Suprapubic skin (tissue), 4 donors: Measurements from ENCODE around the gene SCAPER. TPM values are rescaled to one million over a fixed set of nuclear protein-coding genes. Genes with fewer than 3 reads are reported as not detected.
"Not testable (repeated sequence)": the region's sequence is repeated elsewhere in the genome, so short reads cannot be mapped to it uniquely, and the experiment has no call there.

Experiments
- DNase-seq, 2 donors: peaks; one replicate each; pipeline ENCODE4 v3.0.0-alpha.2; 2019; ENCODE audit warnings: low spot score in 2 of 2
- H3K27ac ChIP-seq: fragments of 200-600 bp; sonication (generic); one replicate; pipeline ENCODE4 v1.5.1; 2019
- H3K27me3 ChIP-seq: fragments of 200-600 bp; sonication (generic); one replicate; pipeline ENCODE4 v1.5.1; 2019
- H3K36me3 ChIP-seq: fragments of 200-600 bp; sonication (generic); one replicate; pipeline ENCODE4 v1.5.1; 2019
- H3K4me1 ChIP-seq: fragments of 200-600 bp; sonication (generic); one replicate; pipeline ENCODE4 v1.5.1; 2019
- H3K4me3 ChIP-seq: fragments of 200-600 bp; sonication (generic); one replicate; pipeline ENCODE4 v1.5.1; 2019; ENCODE audit warnings: mild to moderate bottlenecking
- H3K9me3 ChIP-seq: fragments of 200-600 bp; sonication (generic); one replicate; pipeline ENCODE4 v1.5.1; 2019
- EP300 ChIP-seq: sonication (generic); formaldehyde crosslinking; IDR thresholded peaks from one replicate; pipeline ENCODE4 v1.6.1; 2017; ENCODE audit warnings: antibody characterized with exemption
- POLR2A ChIP-seq, 2 donors: fragments of 450-650 bp; IDR thresholded peaks; one replicate each; pipeline ENCODE4 v1.6.1; 2017; ENCODE audit warnings: antibody characterized with exemption in 2 of 2, mild to moderate bottlenecking in 2 of 2, moderate library complexity in 2 of 2
- POLR2AphosphoS5 ChIP-seq, 3 donors: sonication (generic); formaldehyde crosslinking; IDR thresholded peaks; one replicate each; pipeline ENCODE4 v1.6.1; 2017; ENCODE audit warnings: antibody characterized with exemption in 3 of 3
- WGBS: methylation state at CpG from one replicate; pipeline ENCODE4 v1.1.5; 2018; 5-methylcytosine and 5-hydroxymethylcytosine counted together
- total RNA-seq, 4 donors: library from RNA; depleted of rRNA; stranded (reverse); fragments of >200 nt; gene quantifications; one replicate each; pipeline ENCODE4 v1.1.0, GENCODE V29; 2016
- TF ChIP-seq, protein P1 (sequence below), 2 donors: fragments of 200-600 bp in 1 of 2; fragments of 450-650 bp in 1 of 2; sonication (generic) in 1 of 2; IDR thresholded peaks; one replicate each; pipeline ENCODE4 v1.5.1; 2016 to 2019; ENCODE audit warnings: antibody characterized with exemption in 2 of 2, mild to moderate bottlenecking in 1 of 2, moderate library complexity in 1 of 2

The SCAPER gene
- total RNA-seq, 4 donors from 2014 or later: 26.3 to 61.4 (median 37.3) TPM

DNA sequence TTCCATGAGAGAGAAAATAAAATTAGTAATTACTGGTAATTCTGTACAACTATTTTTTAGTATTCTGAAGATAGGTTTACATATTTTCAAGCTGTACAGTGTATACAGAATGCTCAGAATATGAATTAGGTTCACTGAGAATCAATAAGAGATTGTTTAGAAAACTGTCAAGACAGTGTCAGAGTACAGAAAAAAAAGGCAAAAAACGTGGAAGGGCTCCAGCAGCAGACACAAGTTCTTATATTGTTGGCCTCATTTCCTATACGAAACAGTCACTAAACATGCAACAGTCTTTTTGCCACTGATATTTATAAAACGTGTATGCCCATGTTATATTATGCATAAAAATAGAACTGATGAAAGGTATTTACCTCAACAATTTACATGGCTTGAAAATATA lies 464.7 kb downstream of the SCAPER start:
- Histone ChIP-seq H3K4me1 (no peaks in the 10 kb centered on the region), H3K9me3 (no peaks in the 10 kb centered on the region), H3K27ac (no peak overlapping the region), H3K4me3 (no peak overlapping the region), H3K27me3 (no peaks in the 10 kb centered on the region), H3K36me3 (no peaks in the 10 kb centered on the region)
- WGBS: 62% methylated on average over 3 of the region's 3 CpGs
- TF ChIP-seq, protein P1, sequence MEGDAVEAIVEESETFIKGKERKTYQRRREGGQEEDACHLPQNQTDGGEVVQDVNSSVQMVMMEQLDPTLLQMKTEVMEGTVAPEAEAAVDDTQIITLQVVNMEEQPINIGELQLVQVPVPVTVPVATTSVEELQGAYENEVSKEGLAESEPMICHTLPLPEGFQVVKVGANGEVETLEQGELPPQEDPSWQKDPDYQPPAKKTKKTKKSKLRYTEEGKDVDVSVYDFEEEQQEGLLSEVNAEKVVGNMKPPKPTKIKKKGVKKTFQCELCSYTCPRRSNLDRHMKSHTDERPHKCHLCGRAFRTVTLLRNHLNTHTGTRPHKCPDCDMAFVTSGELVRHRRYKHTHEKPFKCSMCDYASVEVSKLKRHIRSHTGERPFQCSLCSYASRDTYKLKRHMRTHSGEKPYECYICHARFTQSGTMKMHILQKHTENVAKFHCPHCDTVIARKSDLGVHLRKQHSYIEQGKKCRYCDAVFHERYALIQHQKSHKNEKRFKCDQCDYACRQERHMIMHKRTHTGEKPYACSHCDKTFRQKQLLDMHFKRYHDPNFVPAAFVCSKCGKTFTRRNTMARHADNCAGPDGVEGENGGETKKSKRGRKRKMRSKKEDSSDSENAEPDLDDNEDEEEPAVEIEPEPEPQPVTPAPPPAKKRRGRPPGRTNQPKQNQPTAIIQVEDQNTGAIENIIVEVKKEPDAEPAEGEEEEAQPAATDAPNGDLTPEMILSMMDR (IDR thresholded peaks at IDR 0.05): no peak
- TF ChIP-seq EP300 (no peak), POLR2A (IDR thresholded peaks at IDR 0.05) (no peak), POLR2AphosphoS5 (IDR thresholded peaks at IDR 0.05) (no peak)
- no peak for DNase-seq

DNA sequence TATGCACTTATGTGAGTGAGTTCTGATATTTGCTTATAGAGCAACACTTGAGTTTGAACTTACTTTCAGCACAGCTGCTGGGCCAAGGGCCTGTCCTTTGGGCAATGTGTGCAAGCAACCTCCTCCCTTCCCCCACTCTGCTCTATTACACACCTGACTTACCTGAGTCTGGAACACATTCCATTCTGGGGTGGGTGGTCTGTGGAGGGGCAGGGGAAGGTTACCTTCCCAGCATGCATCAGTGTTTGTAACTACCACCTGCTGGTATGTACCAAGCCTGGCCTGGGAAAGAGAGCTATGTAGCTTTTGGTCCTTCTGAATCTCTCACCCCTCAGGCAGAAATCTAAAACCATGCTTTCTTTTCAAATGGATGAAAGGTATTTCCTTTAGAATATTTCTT lies 465.6 kb downstream of the SCAPER start:
- Histone ChIP-seq H3K27me3 (no peaks in the 10 kb centered on the region), H3K36me3 (no peaks in the 10 kb centered on the region), H3K4me3 (no peak overlapping the region), H3K4me1 (no peaks in the 10 kb centered on the region), H3K27ac (no peak overlapping the region), H3K9me3 (no peaks in the 10 kb centered on the region)
- no peak for DNase-seq
- TF ChIP-seq POLR2A (IDR thresholded peaks at IDR 0.05) (no peak), EP300 (no peak), POLR2AphosphoS5 (IDR thresholded peaks at IDR 0.05) (no peak)
- TF ChIP-seq, protein P1 (IDR thresholded peaks at IDR 0.05): no peak

DNA sequence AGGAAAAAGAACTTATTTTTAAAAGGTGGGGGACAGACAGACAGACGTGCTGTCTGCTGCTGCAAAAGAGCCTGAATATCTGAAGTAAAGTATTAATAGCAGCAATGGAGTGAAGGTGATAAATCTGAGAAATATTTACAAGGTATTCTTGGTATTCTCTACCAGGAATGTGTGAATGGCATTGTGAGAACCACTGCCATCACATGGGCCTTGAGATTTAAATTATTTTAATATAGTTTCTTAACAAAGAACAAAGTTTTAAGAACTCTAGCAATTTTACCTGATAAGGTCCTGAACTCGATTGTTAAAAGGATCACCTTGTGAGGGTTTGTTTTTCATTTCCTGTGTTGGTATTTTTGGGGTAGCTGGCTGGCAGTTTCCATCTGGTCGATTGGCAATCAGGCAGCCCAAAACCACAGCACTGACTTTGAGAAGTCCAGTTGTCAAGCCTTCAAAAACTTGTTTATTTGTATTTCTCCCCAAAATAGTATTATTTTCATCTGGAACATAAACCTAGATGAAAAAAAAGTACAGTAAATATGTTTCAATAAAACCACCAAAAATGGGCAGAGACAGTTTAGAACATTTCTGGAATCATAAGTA lies 471.2 kb downstream of the SCAPER start:
- 41% methylated on average over 3 of the region's 3 CpGs for WGBS
- H3K4me1 ChIP-seq: no peaks in the 10 kb centered on the region
- no peaks in the 10 kb centered on the region for H3K27me3 ChIP-seq
- H3K27ac ChIP-seq: no peak overlapping the region
- H3K9me3 ChIP-seq: no peaks in the 10 kb centered on the region
- no peak overlapping the region for H3K4me3 ChIP-seq
- peaks cover 23% of the 10 kb centered on the region for H3K36me3 ChIP-seq
- no peak for DNase-seq
- TF ChIP-seq POLR2A (IDR thresholded peaks at IDR 0.05) (no peak), POLR2AphosphoS5 (IDR thresholded peaks at IDR 0.05) (no peak), EP300 (no peak)
- TF ChIP-seq, protein P1 (IDR thresholded peaks at IDR 0.05): no peak

DNA sequence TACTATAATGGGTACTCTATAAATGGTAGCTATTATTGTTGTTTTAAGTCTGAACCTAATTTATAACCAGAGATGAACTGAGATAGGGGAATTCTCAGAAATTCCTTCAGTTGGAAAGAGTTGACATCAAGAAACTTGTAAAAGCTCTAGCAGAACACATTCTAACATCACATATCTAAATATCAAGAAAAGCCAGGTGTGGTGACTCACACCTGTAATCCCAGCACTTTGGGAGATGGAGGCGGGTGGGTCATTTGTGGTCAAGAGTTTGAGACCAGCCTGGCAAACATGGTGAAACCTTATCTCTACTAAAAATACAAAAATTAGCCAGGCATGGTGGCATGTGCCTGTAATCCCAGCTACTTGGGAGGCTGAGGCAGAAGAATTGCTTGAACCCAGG lies 472.1 kb downstream of the SCAPER start:
- not testable (repeated sequence) for H3K27me3 ChIP-seq, H3K27ac ChIP-seq, DNase-seq, H3K4me1 ChIP-seq, H3K9me3 ChIP-seq, H3K4me3 ChIP-seq
- H3K36me3 ChIP-seq: peaks cover 26% of the 10 kb centered on the region
- 100% methylated on average over 1 of the region's 1 CpG for WGBS

DNA sequence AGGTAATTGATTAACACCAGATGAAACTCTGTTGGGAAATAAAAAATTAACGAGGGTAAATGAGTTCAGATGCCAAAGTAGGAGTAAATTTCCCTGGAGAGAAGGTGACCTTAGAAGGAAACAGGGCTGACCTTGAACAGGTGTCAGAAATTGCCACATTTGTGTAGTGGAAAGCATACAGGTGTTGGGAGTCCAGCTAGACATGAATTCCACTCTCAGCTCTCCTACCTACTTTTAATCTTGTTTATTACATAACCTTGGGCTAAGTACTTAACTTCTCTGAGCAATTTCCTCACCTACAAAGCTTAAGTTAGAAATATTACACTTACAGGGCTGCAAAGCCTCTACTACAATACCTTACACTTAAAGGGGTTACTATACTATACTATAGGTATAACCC lies 472.5 kb downstream of the SCAPER start:
- Histone ChIP-seq H3K4me1 (no peaks in the 10 kb centered on the region), H3K36me3 (peaks cover 26% of the 10 kb centered on the region), H3K27ac (no peak overlapping the region), H3K4me3 (no peak overlapping the region), H3K27me3 (no peaks in the 10 kb centered on the region), H3K9me3 (no peaks in the 10 kb centered on the region)
- 72% methylated on average over 1 of the region's 1 CpG for WGBS
- no peak for DNase-seq
- TF ChIP-seq, protein P1 (IDR thresholded peaks at IDR 0.05): no peak
- TF ChIP-seq EP300 (no peak), POLR2A (IDR thresholded peaks at IDR 0.05) (no peak), POLR2AphosphoS5 (IDR thresholded peaks at IDR 0.05) (no peak)

DNA sequence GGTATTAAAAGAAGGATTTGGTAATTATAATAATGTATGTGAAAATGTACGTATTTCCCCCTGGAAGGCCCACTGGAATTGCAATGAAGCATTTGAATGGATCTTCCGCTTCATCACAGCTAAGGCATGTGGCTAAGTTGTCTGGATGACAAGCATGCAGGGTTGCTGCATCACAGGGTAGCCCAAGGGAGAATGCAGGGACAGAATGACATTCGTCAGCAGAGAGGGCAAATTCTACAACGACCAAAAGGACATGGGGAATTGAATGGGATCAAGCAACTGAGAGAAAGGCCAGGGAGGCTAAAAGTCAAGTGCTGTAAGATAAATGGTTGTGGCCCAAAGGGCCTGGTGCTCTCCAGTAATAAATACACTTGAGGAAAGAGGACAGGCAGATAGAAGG lies 473.2 kb downstream of the SCAPER start:
- no peak overlapping the region for H3K4me3 ChIP-seq
- WGBS: 75% methylated on average over 4 of the region's 4 CpGs
- no peaks in the 10 kb centered on the region for H3K27me3 ChIP-seq
- no peaks in the 10 kb centered on the region for H3K4me1 ChIP-seq
- H3K9me3 ChIP-seq: no peaks in the 10 kb centered on the region
- TF ChIP-seq EP300 (no peak), POLR2AphosphoS5 (IDR thresholded peaks at IDR 0.05) (no peak), POLR2A (IDR thresholded peaks at IDR 0.05) (no peak)
- TF ChIP-seq, protein P1 (IDR thresholded peaks at IDR 0.05): no peak
- peaks cover 26% of the 10 kb centered on the region for H3K36me3 ChIP-seq
- no peak overlapping the region for H3K27ac ChIP-seq
- no peak for DNase-seq

DNA sequence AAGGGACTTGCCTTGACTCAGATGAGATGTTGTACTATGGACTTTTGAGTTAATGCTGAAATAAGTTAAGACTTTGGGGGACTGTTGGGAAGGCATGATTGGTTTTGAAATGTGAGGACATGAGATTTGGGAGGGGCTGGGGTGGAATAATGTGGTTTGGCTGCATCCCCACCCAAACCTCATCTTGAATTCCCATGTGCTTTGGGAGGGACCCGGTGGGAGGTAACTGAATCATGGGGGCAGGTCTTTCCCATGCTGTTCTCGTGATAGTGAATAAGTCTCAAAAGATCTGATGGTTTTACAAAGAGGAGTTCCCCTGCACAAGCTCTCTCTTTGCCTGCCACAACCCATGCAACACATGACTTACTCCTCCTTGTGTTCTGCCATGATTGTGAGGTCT lies 474.4 kb downstream of the SCAPER start:
- H3K4me3 ChIP-seq, H3K27ac ChIP-seq, DNase-seq, H3K4me1 ChIP-seq, H3K9me3 ChIP-seq, H3K27me3 ChIP-seq: not testable (repeated sequence)
- H3K36me3 ChIP-seq: peaks cover 26% of the 10 kb centered on the region
- 84% methylated on average over 2 of the region's 2 CpGs for WGBS
